Measurements from ENCODE around the gene CBX8. TPM values are rescaled to one million over a fixed set of nuclear protein-coding genes. Genes with fewer than 3 reads are reported as not detected.

The CBX8 gene
- total and polyA plus RNA-seq, 2 of the 13 experiments (the other 11 are each of a cell fraction or from before 2014, with no cell fraction given) = 0.34 to 12.6 TPM

DNA sequence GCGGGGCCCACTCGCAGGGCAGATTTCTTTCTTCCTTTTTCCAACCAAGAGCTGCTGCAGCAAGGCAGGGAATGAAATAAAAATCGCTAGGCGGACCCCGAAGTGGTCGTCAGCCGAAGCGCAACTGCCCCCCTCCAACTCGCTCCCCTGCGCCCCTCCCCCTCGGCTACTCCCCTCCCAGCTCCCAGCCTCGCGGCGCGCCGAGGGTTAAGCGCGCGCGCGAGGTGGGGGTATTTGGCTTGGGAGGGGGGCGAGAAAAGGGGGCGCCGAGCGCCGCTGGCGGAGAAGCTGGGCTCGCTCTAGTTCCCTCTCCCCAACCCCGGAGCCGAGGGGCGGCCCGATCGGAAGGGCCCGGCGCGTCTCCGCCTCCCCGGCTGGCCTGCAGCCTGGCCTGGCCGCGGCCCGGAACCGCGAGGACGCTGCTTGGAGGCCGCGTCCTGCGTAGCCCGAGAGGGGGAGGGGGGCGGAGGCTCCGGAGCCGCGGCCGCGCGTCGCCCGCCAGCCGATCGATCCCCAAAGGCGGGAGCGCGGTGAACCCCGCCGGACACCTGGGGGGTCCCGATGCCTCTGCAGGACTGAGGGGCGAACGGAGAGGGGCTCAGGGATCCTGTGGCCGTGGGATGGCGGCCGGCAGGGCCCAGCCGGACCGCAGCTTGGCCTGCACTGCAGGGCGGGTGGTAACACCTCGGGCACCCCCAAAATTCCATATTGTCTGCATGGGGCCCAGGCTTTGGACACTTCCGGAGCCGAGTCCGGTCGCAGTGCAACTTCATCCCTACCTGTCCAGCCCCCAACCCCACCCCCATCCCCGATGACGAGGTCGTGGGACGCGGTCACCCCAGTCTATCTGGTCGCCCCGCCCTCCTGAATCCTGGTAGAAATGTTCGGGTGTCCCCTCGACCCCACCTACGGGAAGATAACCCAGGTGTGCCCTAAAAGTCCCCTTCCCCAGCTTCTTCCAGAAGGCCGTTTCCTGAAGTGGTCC, 47.2 kb upstream of the CBX8 start (continued):
- TF ChIP-seq, protein P1, sequence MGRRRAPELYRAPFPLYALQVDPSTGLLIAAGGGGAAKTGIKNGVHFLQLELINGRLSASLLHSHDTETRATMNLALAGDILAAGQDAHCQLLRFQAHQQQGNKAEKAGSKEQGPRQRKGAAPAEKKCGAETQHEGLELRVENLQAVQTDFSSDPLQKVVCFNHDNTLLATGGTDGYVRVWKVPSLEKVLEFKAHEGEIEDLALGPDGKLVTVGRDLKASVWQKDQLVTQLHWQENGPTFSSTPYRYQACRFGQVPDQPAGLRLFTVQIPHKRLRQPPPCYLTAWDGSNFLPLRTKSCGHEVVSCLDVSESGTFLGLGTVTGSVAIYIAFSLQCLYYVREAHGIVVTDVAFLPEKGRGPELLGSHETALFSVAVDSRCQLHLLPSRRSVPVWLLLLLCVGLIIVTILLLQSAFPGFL (CRISPR knock-in tag; IDR thresholded peaks at IDR 0.05) = no peak
- TF ChIP-seq MLLT10 (CRISPR knock-in tag; IDR thresholded peaks at IDR 0.05) = no peak
- peak; percentile 97 for TF ChIP-seq CHCHD3 (CRISPR knock-in tag; IDR thresholded peaks at IDR 0.05)
- no peak for TF ChIP-seq CBFB (CRISPR knock-in tag; IDR thresholded peaks at IDR 0.05)
- no peak for TF ChIP-seq ZSCAN22 (CRISPR knock-in tag; IDR thresholded peaks at IDR 0.05)
- TF ChIP-seq FOXM1 (CRISPR knock-in tag; IDR thresholded peaks at IDR 0.05) = no peak
- TF ChIP-seq, protein P2, sequence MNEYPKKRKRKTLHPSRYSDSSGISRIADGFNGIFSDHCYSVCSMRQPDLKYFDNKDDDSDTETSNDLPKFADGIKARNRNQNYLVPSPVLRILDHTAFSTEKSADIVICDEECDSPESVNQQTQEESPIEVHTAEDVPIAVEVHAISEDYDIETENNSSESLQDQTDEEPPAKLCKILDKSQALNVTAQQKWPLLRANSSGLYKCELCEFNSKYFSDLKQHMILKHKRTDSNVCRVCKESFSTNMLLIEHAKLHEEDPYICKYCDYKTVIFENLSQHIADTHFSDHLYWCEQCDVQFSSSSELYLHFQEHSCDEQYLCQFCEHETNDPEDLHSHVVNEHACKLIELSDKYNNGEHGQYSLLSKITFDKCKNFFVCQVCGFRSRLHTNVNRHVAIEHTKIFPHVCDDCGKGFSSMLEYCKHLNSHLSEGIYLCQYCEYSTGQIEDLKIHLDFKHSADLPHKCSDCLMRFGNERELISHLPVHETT (CRISPR knock-in tag; conservative IDR thresholded peaks at IDR 0.05) = peak; percentile 63; the same call in 1 of the 2 replicates
- peak; percentile 93 for TF ChIP-seq ZBTB38 (CRISPR knock-in tag; IDR thresholded peaks at IDR 0.05)
- no peak for TF ChIP-seq SUZ12 (IDR thresholded peaks at IDR 0.05; ENCODE audit: low read depth, low read length)
- peak; percentile 92 for TF ChIP-seq ZMAT3 (CRISPR knock-in tag; conservative IDR thresholded peaks at IDR 0.05)
- TF ChIP-seq, protein P3, sequence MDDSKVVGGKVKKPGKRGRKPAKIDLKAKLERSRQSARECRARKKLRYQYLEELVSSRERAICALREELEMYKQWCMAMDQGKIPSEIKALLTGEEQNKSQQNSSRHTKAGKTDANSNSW (CRISPR knock-in tag; IDR thresholded peaks at IDR 0.05; ENCODE audit: borderline replicate concordance) = 0 out of 2 replicates have a peak, but pooled peaks have one; percentile 42
- peak; percentile 91 for TF ChIP-seq ZNF441 (CRISPR knock-in tag; IDR thresholded peaks at IDR 0.05; ENCODE audit: borderline replicate concordance)
- TF ChIP-seq ZNF570 (CRISPR knock-in tag; IDR thresholded peaks at IDR 0.05; ENCODE audit: borderline replicate concordance) = peak; percentile 72; the same call in 1 of the 2 replicates
- TF ChIP-seq ZNF772 (CRISPR knock-in tag; IDR thresholded peaks at IDR 0.05) = peak; percentile 94; the same call in 1 of the 2 replicates
- peak; percentile 65; the same call in 1 of the 2 replicates for TF ChIP-seq BRD4 (CRISPR knock-in tag; IDR thresholded peaks at IDR 0.05)
- peak; percentile 91 for TF ChIP-seq ZNF446 (CRISPR knock-in tag; IDR thresholded peaks at IDR 0.05)
- TF ChIP-seq ZNF672 (CRISPR knock-in tag; IDR thresholded peaks at IDR 0.05) = 0 out of 2 replicates have a peak, but pooled peaks have one; percentile 74
- TF ChIP-seq, protein P4, sequence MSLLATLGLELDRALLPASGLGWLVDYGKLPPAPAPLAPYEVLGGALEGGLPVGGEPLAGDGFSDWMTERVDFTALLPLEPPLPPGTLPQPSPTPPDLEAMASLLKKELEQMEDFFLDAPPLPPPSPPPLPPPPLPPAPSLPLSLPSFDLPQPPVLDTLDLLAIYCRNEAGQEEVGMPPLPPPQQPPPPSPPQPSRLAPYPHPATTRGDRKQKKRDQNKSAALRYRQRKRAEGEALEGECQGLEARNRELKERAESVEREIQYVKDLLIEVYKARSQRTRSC (CRISPR knock-in tag; IDR thresholded peaks at IDR 0.05; ENCODE audit: low read depth) = peak; percentile 55; the same call in 1 of the 2 replicates
- 0 out of 2 replicates have a peak, but pooled peaks have one; percentile 23 for TF ChIP-seq ZNF263 (CRISPR knock-in tag; IDR thresholded peaks at IDR 0.05)
- peak; percentile 39; the same call in 1 of the 2 replicates for TF ChIP-seq ZNF101 (CRISPR knock-in tag; IDR thresholded peaks at IDR 0.05; ENCODE audit: borderline replicate concordance, low read depth)
- TF ChIP-seq, protein P5, sequence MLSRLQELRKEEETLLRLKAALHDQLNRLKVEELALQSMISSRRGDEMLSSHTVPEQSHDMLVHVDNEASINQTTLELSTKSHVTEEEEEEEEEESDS (CRISPR knock-in tag; IDR thresholded peaks at IDR 0.05; ENCODE audit: borderline replicate concordance) = peak; percentile 82; the same call in 1 of the 2 replicates
- TF ChIP-seq HDAC6 (IDR thresholded peaks at IDR 0.05; ENCODE audit: low read depth, low read length) = no peak
- TF ChIP-seq SIN3B (IDR thresholded peaks at IDR 0.05; ENCODE audit: low read length) = no peak
- peak; percentile 97 for TF ChIP-seq ZNF564 (CRISPR knock-in tag; IDR thresholded peaks at IDR 0.05)
- TF ChIP-seq SPEN (CRISPR knock-in tag; IDR thresholded peaks at IDR 0.05; ENCODE audit: low read depth) = peak; percentile 97
- no peak for TF ChIP-seq PAWR (CRISPR knock-in tag; IDR thresholded peaks at IDR 0.05; ENCODE audit: borderline replicate concordance)
- no peak for TF ChIP-seq ZNF781 (CRISPR knock-in tag; IDR thresholded peaks at IDR 0.05; ENCODE audit: borderline replicate concordance, not compliant biosample characterization)

Measured in HepG2 (cell line).